Brain pericyte (primary cell): ENCODE data around the gene CRIP2.

Experiments
- DNase-seq: peaks from one replicate; pipeline ENCODE4 v3.0.0-alpha.2; 2012; ENCODE audit warnings: low read depth, low spot score

Gene CRIP2

GRCh38 chr14:105498430-105499255 is 24.0 kb downstream of the CRIP2 start:
- DNase-seq, result no peak

GRCh38 chr14:105499256-105500035 is 24.8 kb downstream of the CRIP2 start:
- no peak for DNase-seq

DNA sequence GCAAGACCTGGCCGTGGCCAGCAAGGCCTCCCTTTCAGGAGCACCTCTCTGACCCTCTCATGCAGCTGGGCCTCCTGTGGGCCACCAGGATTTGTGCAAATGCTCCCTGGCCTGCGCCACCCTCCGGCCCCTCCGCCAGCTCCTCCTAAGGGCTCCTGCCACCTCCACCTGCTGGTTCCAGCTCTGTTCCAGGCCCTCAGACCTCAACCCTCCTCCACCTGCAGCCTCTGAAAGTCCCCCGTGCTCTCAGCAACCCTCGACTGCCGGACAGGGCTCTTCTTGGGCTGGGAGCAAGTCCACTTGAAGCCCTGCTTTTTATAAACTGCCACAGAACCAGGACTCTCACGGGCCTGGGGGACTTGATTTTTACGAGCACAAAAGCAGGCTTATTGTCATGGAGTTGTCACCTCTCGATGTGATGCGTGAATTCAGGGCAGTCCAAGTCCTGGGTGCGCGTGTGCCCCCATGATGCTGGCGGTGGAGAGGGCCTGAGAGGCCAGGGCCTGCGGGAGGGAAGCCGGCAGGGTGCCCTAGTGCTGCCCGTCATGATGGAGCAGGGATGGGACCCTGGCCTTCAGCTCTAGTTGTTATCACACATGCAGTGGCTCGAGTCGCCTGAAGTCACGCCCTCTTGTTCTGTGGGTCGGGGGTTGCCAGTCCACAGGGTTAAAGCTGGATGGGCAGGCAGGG is 25.6 kb downstream of the CRIP2 start:
- DNase-seq, result no peak

GRCh38 chr14:105500726-105501101 is 26.1 kb downstream of the CRIP2 start:
- no peak for DNase-seq

DNA sequence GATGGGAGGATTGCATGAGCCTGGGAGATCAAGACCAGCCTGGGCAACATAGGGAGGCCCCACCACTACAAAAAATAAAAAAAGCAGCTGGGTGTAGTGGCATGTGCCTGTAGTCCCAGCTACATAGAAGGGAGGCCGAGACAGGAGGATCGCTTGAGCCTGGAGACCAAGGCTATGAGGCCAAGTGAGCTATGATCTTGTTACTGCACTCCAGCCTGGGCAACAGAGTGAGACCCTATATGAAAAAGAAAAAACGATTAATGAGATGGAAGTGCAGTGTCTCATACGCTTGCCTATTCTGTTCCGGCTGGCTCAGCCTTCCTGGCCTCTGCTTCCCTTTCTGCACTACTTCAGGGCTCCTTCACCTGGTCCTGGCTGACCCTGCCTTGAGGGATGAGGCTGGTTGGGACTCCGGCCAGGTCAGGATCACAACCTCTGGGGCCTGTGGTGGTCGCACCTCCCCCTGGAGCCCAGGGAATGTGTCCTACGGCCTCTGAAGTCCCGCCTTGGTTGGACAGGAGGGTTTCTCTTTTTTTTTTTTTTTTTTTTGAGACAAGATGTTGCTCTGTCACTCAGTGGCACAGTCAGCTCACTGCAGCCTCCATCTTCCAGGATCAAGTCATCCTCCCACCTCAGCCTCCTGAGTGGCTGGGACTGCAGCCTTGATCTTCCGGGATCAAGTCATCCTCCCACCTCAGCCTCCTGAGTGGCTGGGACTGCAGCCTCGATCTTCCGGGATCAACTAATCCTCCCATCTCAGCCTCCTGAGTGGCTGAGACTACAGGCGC is 27.1 kb downstream of the CRIP2 start:
- no peak for DNase-seq

- no peak for DNase-seq
These were observed 28.1 kb downstream of the CRIP2 start for GRCh38 chr14:105502446-105503295.

DNA sequence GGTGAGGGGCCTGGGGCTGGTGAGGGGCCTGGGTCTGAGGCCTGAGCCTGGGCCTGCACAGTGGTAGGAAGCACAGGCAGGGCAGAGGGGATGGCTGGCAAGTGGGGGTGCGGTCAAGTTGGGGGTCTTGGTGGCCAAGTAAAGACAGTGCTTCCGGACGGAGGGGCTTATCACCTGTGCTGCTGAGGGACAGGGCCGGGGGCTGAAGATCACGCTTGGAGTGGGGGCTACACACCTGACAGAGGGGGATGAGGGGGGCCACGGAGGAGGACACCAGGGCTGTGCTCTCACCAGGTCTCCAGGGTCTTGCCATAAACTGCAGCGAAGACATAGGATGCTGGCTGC is 28.6 kb downstream of the CRIP2 start:
- DNase-seq, result no peak

GRCh38 chr14:105503935-105504692 is 29.5 kb downstream of the CRIP2 start:
- no peak for DNase-seq

GRCh38 chr14:105505101-105505500 is 30.5 kb downstream of the CRIP2 start:
- no peak for DNase-seq

GRCh38 chr14:105507247-105507646 is 32.6 kb downstream of the CRIP2 start:
- DNase-seq, result no peak

DNA sequence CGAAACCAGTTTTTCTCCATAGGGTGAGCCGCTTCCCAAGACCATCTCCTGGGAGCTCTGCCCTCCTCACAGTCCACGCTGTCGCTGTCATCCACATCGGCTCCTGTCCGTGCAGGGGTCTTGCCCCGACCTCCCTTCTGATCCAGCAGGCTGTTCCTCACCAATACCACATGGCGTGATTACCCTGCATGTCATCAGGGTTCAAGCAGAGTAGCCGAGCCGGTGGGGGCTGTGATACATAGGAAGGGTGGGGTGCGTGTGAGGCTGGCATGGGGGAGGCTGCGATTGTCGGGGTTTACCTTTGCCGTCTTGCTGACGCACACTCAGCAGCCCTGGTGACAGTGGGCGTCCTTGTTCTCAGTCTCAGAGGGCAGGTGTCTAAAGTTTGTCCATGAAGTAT is 33.4 kb downstream of the CRIP2 start:
- no peak for DNase-seq

DNA sequence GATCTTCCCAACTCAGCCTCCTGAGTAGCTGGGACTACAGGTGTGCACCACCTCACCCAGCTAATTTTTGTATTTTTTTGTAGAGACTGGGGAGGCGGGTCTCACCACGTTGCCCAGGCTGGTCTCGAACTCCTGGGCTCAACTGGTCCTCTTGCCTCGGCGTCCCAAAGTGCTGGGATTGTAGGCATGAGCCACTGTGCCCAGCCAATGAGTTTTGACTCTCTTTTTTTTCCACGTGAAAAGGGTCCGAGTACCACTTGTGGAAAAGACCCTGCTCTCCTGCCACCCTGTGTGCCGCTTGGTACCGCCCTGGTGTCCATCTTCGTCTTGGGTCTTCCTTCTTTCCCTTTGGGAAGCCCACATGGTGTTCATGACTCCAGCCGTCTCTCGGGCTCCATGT is 34.0 kb downstream of the CRIP2 start:
- no peak for DNase-seq

GRCh38 chr14:105517096-105517495 is 42.5 kb downstream of the CRIP2 start:
- no peak for DNase-seq

DNA sequence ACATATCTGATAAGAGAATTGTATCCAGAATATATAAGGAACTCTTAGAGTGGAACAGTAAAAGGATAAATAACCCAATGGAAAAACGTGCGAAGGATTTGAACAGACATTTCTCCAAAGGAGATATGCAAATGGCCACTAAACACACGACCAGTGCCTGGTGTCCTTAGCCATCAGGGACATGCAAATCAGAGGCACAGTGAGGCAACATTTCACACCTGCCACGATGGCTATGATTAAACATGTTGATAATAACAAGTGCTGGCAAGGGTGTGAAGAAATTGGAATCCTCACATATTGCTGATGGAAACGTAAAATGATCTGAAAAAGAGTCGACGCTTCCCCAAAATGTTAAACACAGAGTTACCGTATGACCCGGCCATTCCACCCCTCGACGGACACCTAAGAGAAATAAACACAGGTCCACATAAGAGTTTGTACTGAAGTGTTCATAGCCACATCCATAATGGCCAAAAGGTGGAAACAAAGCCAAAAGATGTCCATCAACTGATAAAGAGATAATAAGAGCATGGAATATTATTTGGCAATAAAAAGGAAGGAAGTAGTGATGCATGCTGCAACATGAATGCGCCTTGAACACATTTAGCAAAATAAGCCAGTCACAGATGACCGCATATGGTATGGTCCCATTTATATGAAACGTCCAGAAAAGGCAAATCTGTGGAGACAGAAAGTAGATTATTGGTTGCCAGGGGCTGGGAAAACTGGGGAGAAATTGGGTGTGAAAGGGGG is 45.5 kb downstream of the CRIP2 start:
- no peak for DNase-seq

- DNase-seq, result no peak
These were observed 50.7 kb downstream of the CRIP2 start for GRCh38 chr14:105525326-105525725.

- DNase-seq, result no peak
These were observed 51.5 kb downstream of the CRIP2 start, which contains the start of gene TMEM121 for GRCh38 chr14:105525861-105526775. TSS of gene TMEM121 (plus strand) at chr14:105526583. CDS start at chr14:105528835, 2,252 bp downstream.

DNA sequence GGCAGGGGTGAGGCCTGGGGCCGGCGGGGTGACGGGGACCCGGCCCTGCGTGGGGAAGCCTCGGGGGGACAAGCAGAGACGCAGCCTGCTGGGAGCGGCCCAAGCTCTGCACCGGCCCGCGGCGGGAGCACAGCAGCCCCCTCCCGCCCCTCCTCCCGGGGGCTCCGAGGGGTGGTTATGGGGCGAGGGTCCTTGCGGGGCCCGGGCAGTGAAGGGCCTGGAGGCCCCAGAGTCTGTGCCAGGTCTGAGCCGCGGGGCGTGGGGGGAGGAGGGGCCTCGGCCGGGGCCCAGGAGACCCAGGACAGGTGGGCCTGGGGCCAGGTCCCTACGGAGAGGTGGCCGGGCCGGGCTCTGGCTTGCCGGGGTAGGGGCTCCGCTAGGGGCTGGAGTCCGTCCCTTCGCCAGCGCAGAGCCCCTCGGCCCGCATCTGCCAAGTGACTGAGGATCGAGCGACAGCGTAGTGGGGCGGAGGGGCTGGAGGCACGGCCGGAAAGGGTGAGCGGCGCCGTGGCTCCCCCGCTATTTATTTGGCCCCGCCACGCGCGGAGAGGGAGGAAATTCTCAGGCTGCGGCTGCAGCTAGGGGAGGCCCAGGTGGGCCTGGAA is 52.3 kb downstream of the CRIP2 start:
- DNase-seq, result no peak

GRCh38 chr14:105527381-105527825 is 52.8 kb downstream of the CRIP2 start:
- no peak for DNase-seq
